Measurements from ENCODE around the gene PPP1R15A. TPM values are rescaled to one million over a fixed set of nuclear protein-coding genes. Genes with fewer than 3 reads are reported as not detected.
"Not testable (repeated sequence)": the region's sequence is repeated elsewhere in the genome, so short reads cannot be mapped to it uniquely, and the experiment has no call there.

PPP1R15A gene
- polyA plus RNA-seq, 1 experiment, result 43.0 TPM

DNA sequence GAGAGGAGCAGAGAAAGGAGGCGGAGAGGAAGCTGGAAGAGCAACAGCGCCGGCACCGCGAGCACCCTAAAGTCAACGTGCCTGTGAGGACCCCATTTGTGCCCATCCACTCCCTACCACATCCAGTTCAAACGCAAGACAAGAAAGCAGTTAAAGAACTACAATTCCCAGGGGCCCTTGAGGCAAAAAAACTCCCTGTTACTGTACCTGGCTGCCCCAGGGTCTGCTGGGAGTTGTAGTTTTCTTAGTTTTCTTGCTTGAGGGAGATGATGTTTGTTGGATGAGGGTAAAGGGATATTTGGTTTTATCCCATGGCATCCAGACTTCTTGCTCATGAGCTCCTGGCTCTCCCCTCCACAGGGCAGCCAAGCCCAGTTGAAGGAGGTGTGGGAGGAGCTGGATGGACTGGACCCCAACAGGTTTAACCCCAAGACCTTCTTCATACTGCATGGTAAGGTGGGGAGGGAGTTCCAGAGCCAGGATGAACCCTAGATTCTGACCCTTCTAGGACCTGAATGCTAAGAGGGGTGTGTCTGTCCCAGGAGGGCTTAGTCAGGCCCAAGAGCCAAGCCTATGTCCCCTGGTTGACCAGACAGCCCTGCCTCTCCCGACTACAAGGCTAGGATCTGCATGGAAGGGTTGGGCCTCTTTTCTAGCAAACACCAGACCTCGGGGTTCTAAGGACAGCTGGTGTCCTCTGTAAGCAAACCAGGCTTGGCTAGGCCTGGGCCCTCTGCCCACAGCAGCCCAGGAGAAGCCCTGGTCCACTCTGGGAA, 41.1 kb downstream of the PPP1R15A start:
- no peaks in the 10 kb centered on the region for H3K27me3 ChIP-seq (ENCODE audit: control insufficient read depth, insufficient read depth, low read length)
- H3K36me3 ChIP-seq (ENCODE audit: control insufficient read depth, insufficient read depth, low read length), result peaks cover 23% of the 10 kb centered on the region
- POLR2A ChIA-PET, result no interaction called here
- H3K4me3 ChIP-seq (ENCODE audit: low read depth, low read length), result no peak overlapping the region
- TF ChIP-seq, protein P1, sequence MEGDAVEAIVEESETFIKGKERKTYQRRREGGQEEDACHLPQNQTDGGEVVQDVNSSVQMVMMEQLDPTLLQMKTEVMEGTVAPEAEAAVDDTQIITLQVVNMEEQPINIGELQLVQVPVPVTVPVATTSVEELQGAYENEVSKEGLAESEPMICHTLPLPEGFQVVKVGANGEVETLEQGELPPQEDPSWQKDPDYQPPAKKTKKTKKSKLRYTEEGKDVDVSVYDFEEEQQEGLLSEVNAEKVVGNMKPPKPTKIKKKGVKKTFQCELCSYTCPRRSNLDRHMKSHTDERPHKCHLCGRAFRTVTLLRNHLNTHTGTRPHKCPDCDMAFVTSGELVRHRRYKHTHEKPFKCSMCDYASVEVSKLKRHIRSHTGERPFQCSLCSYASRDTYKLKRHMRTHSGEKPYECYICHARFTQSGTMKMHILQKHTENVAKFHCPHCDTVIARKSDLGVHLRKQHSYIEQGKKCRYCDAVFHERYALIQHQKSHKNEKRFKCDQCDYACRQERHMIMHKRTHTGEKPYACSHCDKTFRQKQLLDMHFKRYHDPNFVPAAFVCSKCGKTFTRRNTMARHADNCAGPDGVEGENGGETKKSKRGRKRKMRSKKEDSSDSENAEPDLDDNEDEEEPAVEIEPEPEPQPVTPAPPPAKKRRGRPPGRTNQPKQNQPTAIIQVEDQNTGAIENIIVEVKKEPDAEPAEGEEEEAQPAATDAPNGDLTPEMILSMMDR (IDR thresholded peaks at IDR 0.05; ENCODE audit: insufficient read depth, low read depth, low read length), result no peak
- DNase-seq (ENCODE audit: low read depth), result no peak
- CTCF ChIA-PET, result no interaction called here

DNA sequence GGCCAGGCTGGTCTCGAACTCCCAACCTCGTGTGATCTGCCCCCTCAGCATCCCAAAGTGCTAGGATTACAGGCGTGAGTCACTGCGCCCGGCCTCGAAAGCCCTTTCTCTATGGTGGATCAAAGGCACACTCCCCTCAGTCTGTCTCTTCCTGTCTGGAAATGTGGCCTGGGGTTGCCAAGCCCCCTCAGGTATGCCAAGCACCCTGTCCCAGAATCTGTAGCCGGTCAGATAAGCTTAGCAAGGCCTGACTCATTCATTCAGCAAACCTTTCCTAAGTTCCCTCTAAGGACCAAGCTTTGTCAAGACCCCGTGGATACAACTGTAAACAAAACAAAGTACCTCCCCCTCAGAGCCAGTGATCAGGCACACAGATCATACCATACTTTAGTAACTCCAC, 42.0 kb downstream of the PPP1R15A start:
- DNase-seq (ENCODE audit: low read depth), result no peak
- CTCF ChIA-PET, result no interaction called here
- Histone ChIP-seq H3K36me3 (ENCODE audit: control insufficient read depth, insufficient read depth, low read length) (peaks cover 24% of the 10 kb centered on the region), H3K4me3 (ENCODE audit: low read depth, low read length) (no peak overlapping the region), H3K27me3 (ENCODE audit: control insufficient read depth, insufficient read depth, low read length) (no peaks in the 10 kb centered on the region)
- TF ChIP-seq, protein P1 (IDR thresholded peaks at IDR 0.05; ENCODE audit: insufficient read depth, low read depth, low read length), result no peak
- POLR2A ChIA-PET, result no interaction called here

DNA sequence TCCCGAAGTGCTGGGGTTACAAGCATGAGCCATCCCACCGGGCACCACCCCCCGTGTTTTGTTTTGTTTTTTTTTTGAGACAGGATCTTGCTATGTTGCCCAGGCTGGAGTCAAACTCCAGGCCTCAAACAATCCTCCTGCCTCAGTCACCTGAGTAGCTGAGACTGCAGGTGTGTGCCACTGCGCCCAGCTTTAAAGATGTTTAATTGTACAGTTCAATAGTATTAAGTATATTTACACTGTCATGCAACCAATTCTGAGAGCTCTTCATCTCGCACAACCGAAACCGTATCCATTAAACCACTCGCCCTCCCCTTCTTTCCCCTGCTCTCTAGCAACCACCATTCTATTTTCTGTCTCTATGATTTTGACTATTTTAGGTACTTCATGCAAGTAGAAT, 43.5 kb downstream of the PPP1R15A start:
- TF ChIP-seq, protein P1 (IDR thresholded peaks at IDR 0.05; ENCODE audit: insufficient read depth, low read depth, low read length), result no peak
- no peak for DNase-seq (ENCODE audit: low read depth)
- POLR2A ChIA-PET, result interaction anchor here (0.5 kb wide), 1 partner anchor 9 kb away, joined by 4 read pairs; no protein-coding TSS in a partner anchor
- no peaks in the 10 kb centered on the region for H3K27me3 ChIP-seq (ENCODE audit: control insufficient read depth, insufficient read depth, low read length)
- H3K36me3 ChIP-seq (ENCODE audit: control insufficient read depth, insufficient read depth, low read length), result peaks cover 25% of the 10 kb centered on the region
- H3K4me3 ChIP-seq (ENCODE audit: low read depth, low read length), result no peak overlapping the region
- CTCF ChIA-PET, result no interaction called here

DNA sequence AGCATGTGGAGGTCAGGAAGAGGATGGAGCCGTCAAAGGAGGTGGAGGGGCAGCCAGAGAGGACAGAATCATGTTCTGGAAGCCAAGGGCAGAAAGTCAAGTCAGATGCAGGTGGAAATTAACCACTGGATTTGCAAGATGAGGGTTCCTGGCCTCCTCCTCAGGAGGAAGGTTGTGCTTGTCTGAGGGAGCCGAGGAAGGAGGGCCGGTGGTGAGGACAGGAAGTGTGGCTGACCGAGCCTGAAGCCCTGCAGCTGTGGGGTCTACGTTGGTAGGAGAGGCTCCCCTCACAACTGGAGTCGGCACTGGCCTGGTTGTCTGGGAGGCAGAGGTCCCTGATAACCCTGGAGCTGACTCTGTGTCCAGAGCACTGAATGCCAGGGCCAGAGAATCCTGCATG, 45.9 kb downstream of the PPP1R15A start:
- Histone ChIP-seq H3K36me3 (ENCODE audit: control insufficient read depth, insufficient read depth, low read length) (peaks cover 26% of the 10 kb centered on the region), H3K4me3 (ENCODE audit: low read depth, low read length) (no peak overlapping the region), H3K27me3 (ENCODE audit: control insufficient read depth, insufficient read depth, low read length) (no peaks in the 10 kb centered on the region)
- CTCF ChIA-PET, result no interaction called here
- POLR2A ChIA-PET, result interaction anchor here (0.7 kb wide), 1 partner anchor 32 kb away, joined by 7 read pairs; no protein-coding TSS in a partner anchor
- TF ChIP-seq, protein P1 (IDR thresholded peaks at IDR 0.05; ENCODE audit: insufficient read depth, low read depth, low read length), result no peak
- DNase-seq (ENCODE audit: low read depth), result no peak

DNA sequence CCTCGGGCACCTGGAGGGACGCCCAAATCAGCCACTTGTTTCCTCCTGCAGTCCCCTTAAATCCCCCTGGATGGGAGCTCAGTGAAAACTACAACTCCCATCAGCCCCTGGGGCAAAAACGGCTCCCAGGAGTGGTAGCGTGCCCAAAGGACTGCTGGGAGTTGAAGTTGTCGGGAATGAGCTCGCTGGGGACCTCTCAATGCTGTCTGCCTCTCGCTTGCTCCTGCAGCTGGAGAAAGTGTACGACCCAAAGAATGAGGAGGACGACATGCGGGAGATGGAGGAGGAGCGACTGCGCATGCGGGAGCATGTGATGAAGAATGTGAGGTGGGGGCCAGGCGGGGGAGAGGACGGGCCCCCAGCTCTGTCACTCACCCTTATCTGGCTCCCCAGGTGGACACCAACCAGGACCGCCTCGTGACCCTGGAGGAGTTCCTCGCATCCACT, 46.6 kb downstream of the PPP1R15A start:
- Histone ChIP-seq H3K36me3 (ENCODE audit: control insufficient read depth, insufficient read depth, low read length) (peaks cover 20% of the 10 kb centered on the region), H3K4me3 (ENCODE audit: low read depth, low read length) (no peak overlapping the region), H3K27me3 (ENCODE audit: control insufficient read depth, insufficient read depth, low read length) (no peaks in the 10 kb centered on the region)
- CTCF ChIA-PET, result interaction anchor here (1.1 kb wide), 1 partner anchor 123 kb away, joined by 3 read pairs; no protein-coding TSS in a partner anchor
- TF ChIP-seq, protein P1 (IDR thresholded peaks at IDR 0.05; ENCODE audit: insufficient read depth, low read depth, low read length), result no peak
- DNase-seq (ENCODE audit: low read depth), result no peak
- POLR2A ChIA-PET, result no interaction called here

DNA sequence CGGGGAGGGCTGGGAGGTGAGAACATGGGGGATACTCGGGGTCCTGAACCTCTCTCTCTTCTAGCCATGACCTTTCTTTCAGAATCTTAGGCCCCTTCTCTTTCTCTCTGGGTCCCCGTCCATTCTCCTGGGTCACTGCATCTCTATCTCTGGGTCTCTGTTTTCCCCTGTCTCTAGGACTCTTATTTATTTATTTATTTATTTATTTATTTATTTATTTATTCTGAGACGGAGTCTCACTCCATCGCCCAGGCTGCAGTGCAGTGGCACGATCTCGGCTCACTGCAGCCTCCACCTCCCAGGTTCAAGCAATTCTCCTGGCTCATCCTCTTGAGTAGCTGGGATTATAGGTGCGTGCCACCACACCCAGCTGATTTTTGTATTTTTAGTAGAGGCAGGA, 47.0 kb downstream of the PPP1R15A start:
- H3K27me3 ChIP-seq (ENCODE audit: control insufficient read depth, insufficient read depth, low read length); H3K4me3 ChIP-seq (ENCODE audit: low read depth, low read length); POLR2A ChIA-PET; DNase-seq (ENCODE audit: low read depth): not testable (repeated sequence)
- peaks cover 18% of the 10 kb centered on the region for H3K36me3 ChIP-seq (ENCODE audit: control insufficient read depth, insufficient read depth, low read length)
- CTCF ChIA-PET, result interaction anchor here (1.1 kb wide), 1 partner anchor 124 kb away, joined by 3 read pairs; no protein-coding TSS in a partner anchor

Data from BJ (cell line).